IMR-90 (cell line): ENCODE data around the gene PLCH2. TPM values are rescaled to one million over a fixed set of nuclear protein-coding genes. Genes with fewer than 3 reads are reported as not detected.

Experiments
- ATAC-seq: fragments of 200-7000 bp; cut with Tn5 transposase; 2 replicates; pipeline ENCODE4 v1.9.1; 2020; ENCODE audit warnings: low read depth, mild to moderate bottlenecking, moderate library complexity
- BruUV-seq: library from RNA; stranded (reverse); fragments of 400-500 nt; replicated peaks from 2 replicates; lab custom pipeline; 2021; lab: Mats Ljungman, UMichigan
- CTCF ChIA-PET: fragments of 300-600 bp; formaldehyde crosslinking; extraction: SDS; loops from one replicate; lab custom pipeline; 2021; ENCODE audit warnings: antibody characterized with exemption; lab: Yijun Ruan, JAX
- POLR2A ChIA-PET: fragments of 300-600 bp; sonication (Branson Sonifier 250); formaldehyde crosslinking; loops from one replicate; lab custom pipeline; 2022; ENCODE audit warnings: antibody characterized with exemption; ENCODE audit not compliant: unreplicated experiment; lab: Charles Lee
- DNase-seq: peaks from one replicate; pipeline ENCODE4 v3.0.0; 2013
- H2AFZ ChIP-seq: replicated peaks from 2 replicates; pipeline ENCODE3; 2013; ENCODE audit warnings: low read length, mild to moderate bottlenecking; ENCODE audit not compliant: poor library complexity
- H2AK5ac ChIP-seq: 2 replicates; pipeline ENCODE4 v1.6.1; 2013; ENCODE audit warnings: low read depth, low read length, inconsistent platforms
- H2AK9ac ChIP-seq: replicated peaks from 2 replicates; pipeline ENCODE3; 2013; ENCODE audit warnings: mild to moderate bottlenecking, low read depth, low read length, moderate library complexity; ENCODE audit not compliant: poor library complexity
- H2BK120ac ChIP-seq: 2 replicates; pipeline ENCODE4 v1.6.1; 2013; ENCODE audit warnings: low read depth, low read length, inconsistent platforms
- H2BK15ac ChIP-seq: 3 replicates; pipeline ENCODE4 v1.6.1; 2013; ENCODE audit warnings: low read depth, low read length, inconsistent platforms
- H2BK20ac ChIP-seq: 2 replicates; pipeline ENCODE4 v1.6.1; 2013; ENCODE audit warnings: low read depth, mild to moderate bottlenecking, inconsistent platforms, low read length, moderate library complexity
- H2BK5ac ChIP-seq: 2 replicates; pipeline ENCODE4 v1.6.1; 2013; ENCODE audit warnings: mild to moderate bottlenecking, low read depth, low read length, inconsistent platforms; ENCODE audit not compliant: poor library complexity, severe bottlenecking
- H3K14ac ChIP-seq: replicated peaks from 2 replicates; pipeline ENCODE4 v1.6.1; 2013; ENCODE audit warnings: low read depth, low read length, inconsistent platforms
- H3K18ac ChIP-seq: 2 replicates; pipeline ENCODE4 v1.6.1; 2013; ENCODE audit warnings: low read depth, low read length, control low read depth
- H3K23ac ChIP-seq: 2 replicates; pipeline ENCODE4 v1.6.1; 2013; ENCODE audit warnings: low read depth, low read length, inconsistent platforms
- H3K27ac ChIP-seq: 2 replicates; pipeline ENCODE4 v1.5.1; 2013; ENCODE audit warnings: mild to moderate bottlenecking, control low read depth, low read length; ENCODE audit not compliant: insufficient read depth
- H3K27me3 ChIP-seq: 2 replicates; pipeline ENCODE4 v1.6.1; 2013; ENCODE audit warnings: low read length; ENCODE audit not compliant: control insufficient read depth, insufficient read depth
- H3K36me3 ChIP-seq: 2 replicates; pipeline ENCODE4 v1.6.1; 2013; ENCODE audit warnings: low read length, mixed read lengths; ENCODE audit not compliant: control insufficient read depth, insufficient read depth
- H3K4ac ChIP-seq: 2 replicates; pipeline ENCODE4 v1.6.1; 2013; ENCODE audit warnings: low read depth, low read length, inconsistent platforms
- H3K4me1 ChIP-seq: 2 replicates; pipeline ENCODE4 v1.6.1; 2013; ENCODE audit warnings: low read length, mixed read lengths; ENCODE audit not compliant: control insufficient read depth, insufficient read depth
- H3K4me2 ChIP-seq: 2 replicates; pipeline ENCODE4 v1.6.1; 2013; ENCODE audit warnings: low read depth, mild to moderate bottlenecking, control low read depth, low read length, moderate library complexity
- H3K4me3 ChIP-seq: 2 replicates; pipeline ENCODE4 v1.5.1; 2013; ENCODE audit warnings: low read depth, mild to moderate bottlenecking, control low read depth, low read length, moderate library complexity; ENCODE audit not compliant: insufficient read depth
- H3K56ac ChIP-seq: 2 replicates; pipeline ENCODE4 v1.6.1; 2013; ENCODE audit warnings: low read length, inconsistent platforms; ENCODE audit not compliant: insufficient read depth; ENCODE audit errors: extremely low read depth
- H3K79me1 ChIP-seq, 2 experiments: 2 replicates each; pipeline ENCODE4 v1.6.1; 2013; ENCODE audit warnings: low read length in 2 of 2, inconsistent platforms in 1 of 2, low read depth in 1 of 2
- H3K9ac ChIP-seq: 2 replicates; pipeline ENCODE4 v1.6.1; 2013; ENCODE audit warnings: low read depth, low read length, control low read depth
- H3K9me1 ChIP-seq: 2 replicates; pipeline ENCODE4 v1.6.1; 2013; ENCODE audit warnings: low read length, inconsistent platforms; ENCODE audit not compliant: insufficient read depth
- H3K9me3 ChIP-seq: 2 replicates; pipeline ENCODE4 v1.6.1; 2013; ENCODE audit warnings: low read length; ENCODE audit not compliant: control insufficient read depth, insufficient read depth
- H4K20me1 ChIP-seq: 2 replicates; pipeline ENCODE4 v1.6.1; 2013; ENCODE audit warnings: low read length, inconsistent platforms; ENCODE audit not compliant: insufficient read depth
- H4K5ac ChIP-seq: 2 replicates; pipeline ENCODE4 v1.6.1; 2013; ENCODE audit warnings: mild to moderate bottlenecking, low read depth, low read length, control low read depth
- H4K8ac ChIP-seq, 2 experiments: 2 replicates each; pipeline ENCODE4 v1.6.1; 2013; ENCODE audit warnings: low read depth in 2 of 2, low read length in 2 of 2, control low read depth in 1 of 2, inconsistent platforms in 1 of 2
- H4K91ac ChIP-seq: 2 replicates; pipeline ENCODE4 v1.6.1; 2013; ENCODE audit warnings: low read depth, low read length, inconsistent platforms; ENCODE audit not compliant: insufficient read depth
- BHLHE40 ChIP-seq: fragments of 150-350 bp; IDR thresholded peaks from 2 replicates; pipeline ENCODE4 v1.6.1; 2016; ENCODE audit warnings: mild to moderate bottlenecking, low read depth, low read length
- CEBPB ChIP-seq: IDR thresholded peaks from 2 replicates; pipeline ENCODE4 v1.6.1; 2012; ENCODE audit warnings: low read depth, low read length, improper control_type of control experiment
- CHD1 ChIP-seq: IDR thresholded peaks from 2 replicates; pipeline ENCODE4 v1.6.1; 2012; ENCODE audit warnings: low read depth, low read length, improper control_type of control experiment
- ELK1 ChIP-seq: fragments of 150-350 bp; IDR thresholded peaks from 2 replicates; pipeline ENCODE4 v1.6.1; 2016; ENCODE audit warnings: low read depth, mild to moderate bottlenecking, low read length, moderate library complexity, borderline replicate concordance
- MAFK ChIP-seq: IDR thresholded peaks from 2 replicates; pipeline ENCODE4 v1.6.1; 2012; ENCODE audit warnings: low read depth, low read length, improper control_type of control experiment
- MAZ ChIP-seq: IDR thresholded peaks from 2 replicates; pipeline ENCODE4 v1.6.1; 2012; ENCODE audit warnings: low read depth, mild to moderate bottlenecking, low read length, improper control_type of control experiment, moderate library complexity, borderline replicate concordance
- MXI1 ChIP-seq: IDR thresholded peaks from 2 replicates; pipeline ENCODE4 v1.6.1; 2012; ENCODE audit warnings: low read depth, mild to moderate bottlenecking, low read length, moderate library complexity, borderline replicate concordance
- NFE2L2 ChIP-seq: fragments of 150-350 bp; IDR thresholded peaks from 2 replicates; pipeline ENCODE4 v1.6.1; 2016; ENCODE audit warnings: low read depth, mild to moderate bottlenecking, low read length
- RAD21 ChIP-seq: IDR thresholded peaks from 2 replicates; pipeline ENCODE4 v1.6.1; 2012; ENCODE audit warnings: low read length, improper control_type of control experiment
- RFX5 ChIP-seq: IDR thresholded peaks from 2 replicates; pipeline ENCODE4 v1.8.0; 2012; ENCODE audit warnings: low read depth, mild to moderate bottlenecking, low read length, moderate library complexity
- SMC3 ChIP-seq: fragments of 150-350 bp; IDR thresholded peaks from 2 replicates; pipeline ENCODE4 v1.6.1; 2016; ENCODE audit warnings: low read depth, mild to moderate bottlenecking, antibody characterized with exemption, low read length, moderate library complexity
- whole genome bisulfite sequencing, 2 experiments: methylation state at CpG; one replicate each; pipeline versions ENCODE4 v1.1.5 to v1.1.7; 2013; ENCODE audit warnings: missing lambda C conversion rate in 2 of 2; ENCODE audit not compliant: insufficient read length in 1 of 2; ENCODE audit errors: extremely low coverage in 2 of 2; 5-methylcytosine and 5-hydroxymethylcytosine counted together
- dilution Hi-C: fragments of 300-500 bp; cut with HindIII; formaldehyde crosslinking; loops from one replicate; pipeline ENCODE4 v1.14.3; 2018; ENCODE audit warnings: low sequenced_read_pairs; ENCODE audit not compliant: unreplicated experiment
- in situ Hi-C: fragments of 300-500 bp; cut with MboI; formaldehyde crosslinking; loops from 3 replicates; pipeline ENCODE4 v1.14.3; 2019; ENCODE audit warnings: low sequenced_read_pairs, inconsistent platforms, mixed read lengths
- intact Hi-C: fragments of 100-400 bp; cut with micrococcal nuclease; formaldehyde crosslinking; loops from 2 replicates; pipeline ENCODE4 v1.10.0; 2022
- polyA plus RNA-seq, 3 experiments: library from polyadenylated mRNA; depleted of rRNA; stranded (reverse); fragments of >200 nt; gene quantifications; 2 replicates each; pipeline ENCODE4 v1.2.3, GENCODE V29; 2012; ENCODE audit warnings: low replicate concordance in 1 of 3
- total RNA-seq: library from RNA; depleted of rRNA; stranded (reverse); fragments of >200 nt; gene quantifications from 2 replicates; pipeline ENCODE4 v1.2.3, GENCODE V29; 2012
- TF ChIP-seq, protein P1 (sequence below): conservative IDR thresholded peaks from 2 replicates; pipeline ENCODE4 v1.5.1; 2012; ENCODE audit warnings: mild to moderate bottlenecking, low read depth, low read length, improper control_type of control experiment

The PLCH2 gene
- total and polyA plus RNA-seq, 2 of the 4 experiments (the other 2 are of a cell fraction): 0.18 to 1.9 TPM

DNA sequence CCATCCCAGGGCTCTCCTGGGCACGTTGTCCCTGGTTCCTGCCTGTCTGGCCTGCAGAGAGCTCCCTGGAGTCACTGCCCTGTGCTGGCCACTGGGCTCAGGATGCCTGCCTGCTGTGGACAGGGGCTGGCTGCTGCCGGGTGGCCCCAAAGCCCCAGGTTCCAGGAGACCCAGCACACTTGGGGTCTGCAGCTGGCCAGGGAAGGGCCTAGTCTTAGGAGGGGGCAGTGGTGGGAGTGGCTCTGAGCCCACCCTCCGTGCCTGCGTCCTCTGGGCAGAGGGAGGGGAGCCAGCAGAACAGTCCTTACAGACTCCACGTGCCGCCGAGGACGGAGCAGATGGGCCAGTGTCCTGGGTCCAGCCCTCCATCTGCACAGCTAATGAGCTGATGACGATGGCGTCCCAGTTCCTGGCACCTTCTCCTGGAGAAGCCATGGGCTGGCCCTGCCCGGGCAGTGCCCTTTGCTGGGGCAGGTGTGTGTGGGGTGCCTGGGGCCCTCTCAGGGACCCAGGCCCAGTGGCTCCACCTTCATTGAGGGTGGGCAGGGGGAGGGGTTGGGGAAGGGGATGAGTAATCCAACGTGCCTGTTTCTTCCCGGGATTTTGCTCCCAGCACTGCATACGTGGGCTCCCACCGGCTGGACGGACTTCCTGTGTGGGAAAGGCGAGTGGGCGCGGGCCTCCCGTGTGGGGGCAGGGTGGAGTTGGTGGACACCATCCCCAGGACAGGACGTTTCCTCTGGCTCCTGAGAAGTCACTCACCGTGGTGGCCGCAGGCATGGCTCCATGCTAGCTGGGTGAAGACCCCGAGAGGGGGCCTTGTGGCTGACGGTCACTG, 6.8 kb upstream of the PLCH2 start:
- Histone ChIP-seq H3K4me2 (no peak overlapping the region), H2BK120ac (no peak overlapping the region), H2AFZ (no peak overlapping the region), H3K4ac (no peak overlapping the region), H4K91ac (no peak overlapping the region), H4K5ac (no peak overlapping the region), H4K8ac (no peak overlapping the region), H3K27me3 (peaks cover 44% of the 10 kb centered on the region; the same call in 1 of the 2 replicates), H3K4me1 (no peaks in the 10 kb centered on the region), H3K14ac (no peak overlapping the region), H3K18ac (no peak overlapping the region), H3K79me1 (no peaks in the 10 kb centered on the region), H3K4me3 (no peak overlapping the region), H2BK15ac (no peak overlapping the region), H3K23ac (no peak overlapping the region), H3K27ac (no peak overlapping the region), H4K20me1 (no peaks in the 10 kb centered on the region), H3K36me3 (no peaks in the 10 kb centered on the region), H2BK20ac (no peak overlapping the region), H2BK5ac (no peak overlapping the region), H3K9ac (no peak overlapping the region), H2AK5ac (no peak overlapping the region), H3K9me3 (no peaks in the 10 kb centered on the region), H3K9me1 (no peaks in the 10 kb centered on the region), H2AK9ac (no peak overlapping the region), H3K56ac (no peak overlapping the region)
- ATAC-seq (no peak), DNase-seq (no peak)
- in situ Hi-C loops: no loop called here
- POLR2A ChIA-PET: no interaction called here
- intact Hi-C loops: no loop called here
- TF ChIP-seq CEBPB: no peak
- TF ChIP-seq ELK1: no peak
- no peak for TF ChIP-seq NFE2L2
- TF ChIP-seq CHD1: no peak
- no peak for TF ChIP-seq RAD21
- TF ChIP-seq MAZ: no peak
- TF ChIP-seq, protein P1, sequence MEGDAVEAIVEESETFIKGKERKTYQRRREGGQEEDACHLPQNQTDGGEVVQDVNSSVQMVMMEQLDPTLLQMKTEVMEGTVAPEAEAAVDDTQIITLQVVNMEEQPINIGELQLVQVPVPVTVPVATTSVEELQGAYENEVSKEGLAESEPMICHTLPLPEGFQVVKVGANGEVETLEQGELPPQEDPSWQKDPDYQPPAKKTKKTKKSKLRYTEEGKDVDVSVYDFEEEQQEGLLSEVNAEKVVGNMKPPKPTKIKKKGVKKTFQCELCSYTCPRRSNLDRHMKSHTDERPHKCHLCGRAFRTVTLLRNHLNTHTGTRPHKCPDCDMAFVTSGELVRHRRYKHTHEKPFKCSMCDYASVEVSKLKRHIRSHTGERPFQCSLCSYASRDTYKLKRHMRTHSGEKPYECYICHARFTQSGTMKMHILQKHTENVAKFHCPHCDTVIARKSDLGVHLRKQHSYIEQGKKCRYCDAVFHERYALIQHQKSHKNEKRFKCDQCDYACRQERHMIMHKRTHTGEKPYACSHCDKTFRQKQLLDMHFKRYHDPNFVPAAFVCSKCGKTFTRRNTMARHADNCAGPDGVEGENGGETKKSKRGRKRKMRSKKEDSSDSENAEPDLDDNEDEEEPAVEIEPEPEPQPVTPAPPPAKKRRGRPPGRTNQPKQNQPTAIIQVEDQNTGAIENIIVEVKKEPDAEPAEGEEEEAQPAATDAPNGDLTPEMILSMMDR: no peak
- TF ChIP-seq BHLHE40: no peak
- no peak for TF ChIP-seq MAFK
- no peak for TF ChIP-seq MXI1
- no peak for TF ChIP-seq SMC3
- no peak for TF ChIP-seq RFX5
- CTCF ChIA-PET: no interaction called here
- no TSS peak for BruUV-seq
- WGBS, 2 experiments: 14% methylated on average over 3 of the region's 25 CpGs; no CpG with 5 or more reads in 1 of the 2 experiments
- dilution Hi-C loops: no loop called here
